GM11168 (cell line): Measurements from ENCODE around the gene MYO15A.

Source experiments
- in situ Hi-C: fragments of 300-500 bp; cut with MboI; formaldehyde crosslinking; loops from one replicate; pipeline ENCODE4 v1.12.0; 2022; ENCODE audit warnings: low sequenced_read_pairs; ENCODE audit not compliant: unreplicated experiment

Gene MYO15A

DNA sequence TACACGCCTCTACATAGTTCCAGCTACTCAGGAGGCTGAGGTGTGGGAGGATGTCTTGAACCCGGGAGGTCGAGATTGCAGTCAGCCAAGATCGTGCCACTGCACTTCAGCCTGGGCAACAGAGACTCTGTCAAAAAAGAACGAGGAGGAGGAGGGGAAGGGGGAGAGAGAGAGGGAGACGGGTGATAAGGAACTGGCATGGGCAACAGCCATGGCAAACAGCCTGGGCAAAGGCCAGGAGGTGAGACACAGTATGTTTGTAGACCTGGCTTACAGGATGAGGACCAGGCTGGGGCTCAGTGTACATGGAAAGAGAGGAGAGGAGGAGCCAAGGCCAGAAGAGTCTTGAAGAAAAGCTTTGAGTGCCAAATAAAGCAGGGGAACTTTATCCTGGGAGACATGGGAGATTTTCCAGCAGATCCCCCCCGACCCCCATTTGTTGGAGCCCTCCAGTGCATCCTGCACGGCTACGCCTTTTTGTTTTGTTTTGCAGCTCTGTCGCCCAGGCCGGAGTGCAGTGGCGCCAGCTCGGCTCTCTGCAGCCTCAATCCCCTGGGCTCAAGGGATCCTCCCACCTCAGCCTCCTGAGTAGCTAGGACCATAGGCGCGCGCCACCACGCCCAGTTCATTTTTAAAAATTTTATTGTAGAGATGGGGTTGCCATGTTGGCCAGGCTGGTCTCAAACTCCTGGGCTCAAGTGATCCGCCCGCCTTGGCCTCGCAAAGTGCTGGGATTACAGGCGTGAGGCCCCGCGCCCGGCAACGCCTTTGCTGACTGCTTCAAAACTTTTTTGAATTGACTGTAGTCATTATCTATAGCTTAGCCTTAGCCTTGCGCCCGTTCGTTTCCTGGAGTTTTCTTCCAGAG is 73.8 kb downstream of the MYO15A start:
- in situ Hi-C loops = no loop called here

DNA sequence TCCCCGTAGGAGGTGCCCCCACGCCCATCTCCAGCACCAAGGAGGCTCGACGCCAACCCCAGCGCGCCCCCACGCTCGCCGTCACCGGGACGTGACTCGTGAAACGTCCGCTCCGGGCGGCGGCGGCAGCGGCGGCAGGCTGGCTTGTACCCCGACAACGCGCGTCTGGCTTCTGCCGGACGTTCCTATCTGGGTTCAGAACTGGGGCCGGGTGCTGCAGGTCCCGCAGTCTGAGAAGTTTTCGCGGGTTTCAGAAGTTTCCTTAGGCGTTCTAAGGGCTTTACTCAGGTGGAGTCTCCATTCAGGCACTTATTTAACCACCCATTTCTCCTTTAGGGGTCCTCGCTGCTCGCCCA is 74.4 kb downstream of the MYO15A start:
- in situ Hi-C loops = no loop called here

- in situ Hi-C loops = no loop called here
Measured at GRCh38 chr17:18183334-18184142, 75.0 kb downstream of the MYO15A start, which contains the start of gene ALKBH5. TSS of gene ALKBH5 (plus strand) at chr17:18183828. CDS start at chr17:18184244, 416 bp downstream.

DNA sequence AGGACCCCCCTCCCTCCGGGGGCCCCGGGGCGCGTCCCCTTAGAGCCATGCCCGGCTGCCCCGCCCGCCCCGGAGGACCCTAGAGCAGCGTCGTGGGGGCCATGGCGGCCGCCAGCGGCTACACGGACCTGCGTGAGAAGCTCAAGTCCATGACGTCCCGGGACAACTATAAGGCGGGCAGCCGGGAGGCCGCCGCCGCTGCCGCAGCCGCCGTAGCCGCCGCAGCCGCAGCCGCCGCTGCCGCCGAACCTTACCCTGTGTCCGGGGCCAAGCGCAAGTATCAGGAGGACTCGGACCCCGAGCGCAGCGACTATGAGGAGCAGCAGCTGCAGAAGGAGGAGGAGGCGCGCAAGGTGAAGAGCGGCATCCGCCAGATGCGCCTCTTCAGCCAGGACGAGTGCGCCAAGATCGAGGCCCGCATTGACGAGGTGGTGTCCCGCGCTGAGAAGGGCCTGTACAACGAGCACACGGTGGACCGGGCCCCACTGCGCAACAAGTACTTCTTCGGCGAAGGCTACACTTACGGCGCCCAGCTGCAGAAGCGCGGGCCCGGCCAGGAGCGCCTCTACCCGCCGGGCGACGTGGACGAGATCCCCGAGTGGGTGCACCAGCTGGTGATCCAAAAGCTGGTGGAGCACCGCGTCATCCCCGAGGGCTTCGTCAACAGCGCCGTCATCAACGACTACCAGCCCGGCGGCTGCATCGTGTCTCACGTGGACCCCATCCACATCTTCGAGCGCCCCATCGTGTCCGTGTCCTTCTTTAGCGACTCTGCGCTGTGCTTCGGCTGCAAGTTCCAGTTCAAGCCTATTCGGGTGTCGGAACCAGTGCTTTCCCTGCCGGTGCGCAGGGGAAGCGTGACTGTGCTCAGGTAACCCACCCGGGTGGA is 75.8 kb downstream of the MYO15A start:
- in situ Hi-C loops = no loop called here

- in situ Hi-C loops = no loop called here
Measured at GRCh38 chr17:18185391-18185790, 76.8 kb downstream of the MYO15A start.

- in situ Hi-C loops = no loop called here
Measured at GRCh38 chr17:18185832-18186626, 77.5 kb downstream of the MYO15A start.

DNA sequence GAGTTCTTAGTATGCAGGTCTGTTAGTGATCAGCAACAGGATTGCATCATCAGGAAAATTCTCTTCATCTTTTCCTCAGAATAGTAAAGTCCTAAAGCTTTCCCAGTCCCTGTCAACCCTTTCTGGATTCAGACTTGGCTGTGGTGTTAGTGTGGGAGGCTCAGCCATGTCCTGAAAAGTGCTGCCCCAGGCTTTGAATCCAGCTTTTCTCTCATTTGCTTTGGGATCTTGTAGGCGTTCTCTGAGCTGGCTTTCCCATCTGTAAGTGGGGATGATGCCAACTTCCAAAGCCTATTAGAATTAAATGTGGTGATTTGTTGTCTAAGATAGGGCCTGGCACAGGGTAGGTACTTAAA is 78.0 kb downstream of the MYO15A start:
- in situ Hi-C loops = no loop called here

DNA sequence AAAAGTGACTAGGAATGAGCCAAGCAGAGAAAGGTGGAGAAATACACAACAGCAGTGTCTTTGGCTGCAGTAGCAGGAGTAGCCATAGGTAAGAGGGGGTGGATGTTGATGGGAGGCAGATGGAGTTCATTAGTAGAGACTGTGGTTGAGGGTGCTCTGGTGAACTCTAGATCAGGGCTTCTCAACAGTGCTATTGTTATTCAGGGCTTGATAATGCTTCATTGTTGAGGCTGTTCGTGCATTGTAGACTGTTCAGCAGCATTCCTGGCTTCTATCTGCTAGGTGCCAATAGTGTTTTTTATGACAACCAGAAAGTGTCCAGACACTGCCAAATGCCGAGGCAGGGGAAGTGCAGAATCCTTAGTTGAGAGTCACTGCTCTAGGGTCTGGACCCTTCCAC is 78.7 kb downstream of the MYO15A start:
- in situ Hi-C loops = no loop called here

GRCh38 chr17:18187821-18188761 is 79.5 kb downstream of the MYO15A start:
- in situ Hi-C loops = no loop called here

DNA sequence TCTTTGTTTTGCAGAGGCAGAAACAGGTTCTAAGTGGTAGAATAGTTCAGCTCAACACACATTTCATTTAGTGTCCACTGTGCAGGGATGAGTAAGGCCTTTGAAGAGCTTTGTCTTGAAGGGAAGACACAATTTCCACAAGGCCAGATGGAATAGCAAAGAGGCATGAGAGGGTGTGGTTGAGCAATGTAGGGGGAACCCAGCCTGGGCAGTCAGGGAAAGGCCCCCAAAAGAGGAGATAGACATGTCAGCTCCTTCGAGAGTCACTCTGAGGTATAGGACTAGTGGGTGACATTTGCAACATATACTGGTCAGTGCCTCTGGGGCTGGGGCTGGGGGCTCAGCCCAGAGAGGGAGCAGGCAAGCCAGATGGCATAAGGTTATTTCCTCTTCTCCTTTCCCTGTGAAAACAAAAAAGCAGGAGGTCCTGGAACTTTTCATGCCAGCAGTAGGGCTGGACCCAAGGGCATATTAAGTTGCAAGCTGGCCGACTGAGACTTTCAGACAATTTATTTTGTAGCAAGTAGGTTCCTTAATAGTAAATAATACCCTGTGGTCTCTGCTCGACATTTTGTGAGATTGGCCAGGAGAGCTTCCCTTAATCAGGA is 82.2 kb downstream of the MYO15A start:
- in situ Hi-C loops = no loop called here

DNA sequence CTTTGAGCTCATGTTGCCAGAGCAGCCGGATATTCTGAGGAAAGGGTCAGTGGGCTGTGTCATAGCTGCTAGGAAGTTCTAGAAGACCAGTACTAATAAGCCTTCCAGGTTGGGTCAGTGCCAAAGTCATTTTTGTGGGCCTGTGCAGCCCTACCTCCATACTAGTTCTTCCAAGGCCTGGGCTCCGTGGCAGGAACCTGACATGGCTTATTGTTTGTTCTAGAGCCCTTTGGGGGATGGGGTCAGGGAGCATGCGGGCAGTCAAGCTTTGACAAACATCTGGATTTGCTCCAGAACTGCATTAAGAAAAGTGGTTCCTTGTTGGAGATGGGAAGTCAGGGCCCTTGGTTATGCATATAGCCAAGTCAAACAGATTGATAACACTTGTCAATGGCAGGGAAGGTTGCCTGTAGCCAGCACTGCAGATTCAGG is 82.7 kb downstream of the MYO15A start:
- in situ Hi-C loops = no loop called here

GRCh38 chr17:18191967-18192366 is 83.4 kb downstream of the MYO15A start:
- in situ Hi-C loops = no loop called here

DNA sequence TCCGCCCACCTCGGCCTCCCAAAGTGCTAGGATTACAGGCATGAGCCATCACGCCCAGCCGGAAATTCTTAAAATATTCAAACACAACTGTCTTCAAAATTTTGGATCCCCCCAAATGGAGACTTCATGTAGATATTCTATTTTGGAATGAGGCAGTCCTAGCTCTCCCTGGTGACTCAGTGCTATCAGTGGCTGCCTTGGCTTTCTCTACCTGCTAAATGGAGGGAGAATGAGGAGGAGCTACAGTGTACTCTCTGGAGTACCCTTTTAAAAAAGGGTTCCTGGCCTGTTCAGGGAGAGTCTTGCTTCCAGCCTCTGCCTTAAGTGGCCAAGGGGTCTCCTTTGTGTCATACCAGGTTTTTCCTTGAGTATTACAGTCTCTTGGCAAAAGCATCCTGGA is 85.8 kb downstream of the MYO15A start:
- in situ Hi-C loops = no loop called here

DNA sequence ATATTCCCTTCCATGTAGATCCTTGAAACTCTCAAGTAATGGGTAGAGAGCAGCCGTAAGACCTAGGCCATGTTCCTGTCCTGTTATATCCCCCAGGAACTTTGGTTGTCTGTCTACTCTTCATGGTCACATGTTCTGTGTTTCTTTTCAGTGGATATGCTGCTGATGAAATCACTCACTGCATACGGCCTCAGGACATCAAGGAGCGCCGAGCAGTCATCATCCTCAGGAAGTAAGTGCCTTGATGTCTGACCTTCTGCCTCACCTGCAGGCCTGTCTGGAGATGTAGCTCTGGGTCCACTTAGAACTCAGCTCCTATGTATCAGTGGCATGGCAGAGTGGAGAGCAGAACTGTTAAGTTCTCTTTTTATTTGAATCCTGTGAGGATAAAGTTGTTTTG is 86.2 kb downstream of the MYO15A start:
- in situ Hi-C loops = no loop called here

DNA sequence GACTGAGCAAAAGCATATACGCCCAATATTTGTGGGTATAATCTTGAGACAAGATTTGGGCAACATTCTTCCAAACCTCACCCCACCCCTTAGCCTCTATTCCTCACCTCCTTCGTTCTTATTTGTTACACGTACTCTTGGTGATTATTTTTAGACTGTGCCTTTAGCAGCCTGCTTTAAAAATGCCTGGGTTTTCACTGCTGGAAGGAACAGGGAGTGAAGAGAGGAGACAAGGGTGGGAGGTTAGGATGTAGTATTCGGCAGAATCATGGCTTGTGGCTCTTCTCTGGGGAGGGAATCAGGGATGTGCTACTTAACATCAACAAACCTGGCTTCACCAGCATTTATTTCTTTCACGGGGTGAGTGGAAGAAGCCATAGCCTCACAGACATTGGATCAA is 86.7 kb downstream of the MYO15A start:
- in situ Hi-C loops = no loop called here

- in situ Hi-C loops = no loop called here
Measured at GRCh38 chr17:18197535-18198194, 89.1 kb downstream of the MYO15A start.

DNA sequence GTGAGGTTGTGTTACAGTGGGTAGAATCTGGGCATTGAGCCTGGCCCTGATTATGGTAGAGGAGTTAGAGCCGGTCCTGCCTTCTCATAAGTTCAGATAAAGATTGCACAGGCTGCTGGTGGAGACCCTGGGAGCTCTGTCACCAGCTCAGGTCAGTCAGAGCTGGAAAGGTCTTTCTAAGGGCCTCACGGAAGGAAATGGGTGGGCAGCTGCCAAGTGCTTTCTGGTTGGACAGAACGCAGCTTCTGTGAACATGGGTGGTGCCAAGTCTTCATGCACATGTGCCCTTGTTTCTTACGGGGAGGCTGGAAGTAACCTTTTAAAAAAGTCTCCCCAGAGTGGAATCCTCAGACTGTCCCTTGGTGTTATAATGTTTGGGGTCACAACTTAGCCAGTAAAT is 90.0 kb downstream of the MYO15A start:
- in situ Hi-C loops = no loop called here

DNA sequence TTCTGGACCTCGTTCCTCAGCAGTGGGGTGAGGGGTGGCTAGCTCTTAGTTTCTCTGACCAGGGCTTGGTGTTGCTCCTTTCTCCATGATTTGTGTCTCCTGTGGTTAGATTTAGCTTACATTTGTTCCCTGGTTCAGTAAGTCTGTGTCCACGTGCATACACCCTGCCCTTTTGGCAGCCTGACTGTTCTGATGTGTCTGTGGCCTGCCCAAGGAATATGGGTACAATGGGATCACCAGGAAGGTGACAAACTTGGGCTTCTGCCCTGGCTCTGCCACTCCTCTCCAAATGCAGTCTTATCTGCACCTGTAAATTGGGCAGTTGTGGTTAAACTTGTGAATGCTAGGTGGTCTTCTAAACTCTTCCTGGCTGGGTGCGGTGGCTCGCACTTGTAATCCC is 92.6 kb downstream of the MYO15A start:
- in situ Hi-C loops = no loop called here
